ENCODE measurements around the gene NECTIN3. TPM values are rescaled to one million over a fixed set of nuclear protein-coding genes. Genes with fewer than 3 reads are reported as not detected.

The NECTIN3 gene
- polyA plus RNA-seq (2013, experiment 1 of 2), result 35.6 TPM
- 30.2 TPM for polyA plus RNA-seq (2013, experiment 2 of 2)

DNA sequence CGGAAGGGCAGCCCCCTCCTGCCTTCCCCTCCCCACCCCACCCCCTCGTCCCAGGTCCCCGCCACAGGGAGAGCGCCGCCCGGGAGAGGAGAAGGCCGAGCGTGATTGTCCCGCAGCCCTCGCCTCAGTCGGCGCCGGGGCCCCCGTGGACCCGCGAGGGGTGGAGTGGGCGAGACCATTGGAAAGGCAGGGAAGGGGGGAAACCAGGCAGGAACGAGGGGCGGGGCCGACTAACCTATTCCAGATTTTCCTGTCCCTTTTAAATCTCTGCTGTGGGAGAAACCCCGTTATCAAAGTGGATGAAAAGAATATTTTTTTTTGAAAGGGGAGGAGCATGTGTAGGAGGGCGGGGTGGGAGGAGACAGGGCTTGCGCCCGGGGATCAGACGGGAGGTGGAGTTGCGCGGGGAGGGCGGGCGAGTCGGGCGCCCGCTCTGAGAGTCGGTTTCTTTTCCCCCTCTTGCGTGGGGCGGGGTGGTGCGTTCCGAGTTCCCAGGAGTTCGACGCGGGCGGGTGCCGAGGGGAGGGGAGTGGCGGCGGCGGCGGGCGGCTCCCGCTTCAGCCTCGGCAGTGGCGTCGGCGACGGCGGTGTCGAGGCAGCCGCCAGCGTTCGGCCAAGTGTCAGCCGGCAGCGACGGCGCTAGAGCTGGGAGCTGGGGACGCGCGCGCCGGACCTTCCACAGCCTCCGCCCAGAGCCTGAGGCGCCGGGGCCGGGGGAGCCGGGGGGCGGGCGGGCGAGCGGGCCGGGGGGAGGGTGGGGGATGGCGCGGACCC, at the start of gene NECTIN3:
TSS of gene NECTIN3 (plus strand) at position 560 of the 774 bp plus-strand sequence. CDS start at position 762, 202 bp downstream.
- Histone ChIP-seq H3K4me1 (ENCODE audit: insufficient read depth, low read length) (peaks cover 38% of the 10 kb centered on the region), H3K9me3 (ENCODE audit: insufficient read depth, low read depth, low read length) (no peaks in the 10 kb centered on the region)
- WGBS, result under 1% methylated on average over 74 of the region's 79 CpGs

GRCh38 chr3:111027868-111028267, 43.7 kb upstream of the NECTIN3 start:
- Histone ChIP-seq H3K36me3 (ENCODE audit: insufficient read depth, low read length) (no peaks in the 10 kb centered on the region), H3K27me3 (ENCODE audit: insufficient read depth, low read length) (no peaks in the 10 kb centered on the region), H3K27ac (ENCODE audit: low read depth, low read length) (no peak overlapping the region), H3K4me1 (ENCODE audit: insufficient read depth, low read length) (no peaks in the 10 kb centered on the region), H3K9ac (ENCODE audit: low read depth, low read length) (no peak overlapping the region), H3K4me3 (ENCODE audit: low read length) (no peak overlapping the region), H3K9me3 (ENCODE audit: insufficient read depth, low read depth, low read length) (no peaks in the 10 kb centered on the region)
- WGBS, result 84% methylated on average over 1 of the region's 1 CpG

More for the DNA sequence above, at the start of gene NECTIN3:
- Histone ChIP-seq H3K36me3 (ENCODE audit: insufficient read depth, low read length) (no peaks in the 10 kb centered on the region), H3K9ac (ENCODE audit: low read depth, low read length) (peak within 1 kb of the TSS; percentile 86), H3K27ac (ENCODE audit: low read depth, low read length) (peak within 1 kb of the TSS; percentile 77), H3K4me3 (ENCODE audit: low read length) (peak within 1 kb of the TSS; percentile 81), H3K27me3 (ENCODE audit: insufficient read depth, low read length) (no peaks in the 10 kb centered on the region; the same call in 1 of the 2 replicates)

GRCh38 chr3:111031538-111031937, 40.1 kb upstream of the NECTIN3 start:
- no peaks in the 10 kb centered on the region for H3K36me3 ChIP-seq (ENCODE audit: insufficient read depth, low read length)
- WGBS, result 94% methylated on average over 2 of the region's 2 CpGs
- no peak overlapping the region for H3K9ac ChIP-seq (ENCODE audit: low read depth, low read length)
- no peak overlapping the region for H3K4me3 ChIP-seq (ENCODE audit: low read length)
- H3K4me1 ChIP-seq (ENCODE audit: insufficient read depth, low read length), result no peaks in the 10 kb centered on the region
- no peaks in the 10 kb centered on the region for H3K27me3 ChIP-seq (ENCODE audit: insufficient read depth, low read length)
- H3K27ac ChIP-seq (ENCODE audit: low read depth, low read length), result no peak overlapping the region
- H3K9me3 ChIP-seq (ENCODE audit: insufficient read depth, low read depth, low read length), result no peaks in the 10 kb centered on the region

- H3K36me3 ChIP-seq (ENCODE audit: insufficient read depth, low read length), result no peaks in the 10 kb centered on the region
- H3K4me1 ChIP-seq (ENCODE audit: insufficient read depth, low read length), result no peaks in the 10 kb centered on the region
- H3K27ac ChIP-seq (ENCODE audit: low read depth, low read length), result no peak overlapping the region
- 97% methylated on average over 2 of the region's 3 CpGs for WGBS
- H3K9ac ChIP-seq (ENCODE audit: low read depth, low read length), result no peak overlapping the region
- no peaks in the 10 kb centered on the region for H3K27me3 ChIP-seq (ENCODE audit: insufficient read depth, low read length)
- H3K4me3 ChIP-seq (ENCODE audit: low read length), result no peak overlapping the region
- H3K9me3 ChIP-seq (ENCODE audit: insufficient read depth, low read depth, low read length), result no peaks in the 10 kb centered on the region
Measured at GRCh38 chr3:111032677-111033076, 38.9 kb upstream of the NECTIN3 start.

GRCh38 chr3:111033470-111034050, 38.1 kb upstream of the NECTIN3 start:
- Histone ChIP-seq H3K9ac (ENCODE audit: low read depth, low read length) (no peak overlapping the region), H3K36me3 (ENCODE audit: insufficient read depth, low read length) (no peaks in the 10 kb centered on the region), H3K27ac (ENCODE audit: low read depth, low read length) (no peak overlapping the region), H3K27me3 (ENCODE audit: insufficient read depth, low read length) (no peaks in the 10 kb centered on the region), H3K4me1 (ENCODE audit: insufficient read depth, low read length) (no peaks in the 10 kb centered on the region), H3K4me3 (ENCODE audit: low read length) (no peak overlapping the region), H3K9me3 (ENCODE audit: insufficient read depth, low read depth, low read length) (no peaks in the 10 kb centered on the region)
- WGBS, result 100% methylated on average over 1 of the region's 1 CpG

DNA sequence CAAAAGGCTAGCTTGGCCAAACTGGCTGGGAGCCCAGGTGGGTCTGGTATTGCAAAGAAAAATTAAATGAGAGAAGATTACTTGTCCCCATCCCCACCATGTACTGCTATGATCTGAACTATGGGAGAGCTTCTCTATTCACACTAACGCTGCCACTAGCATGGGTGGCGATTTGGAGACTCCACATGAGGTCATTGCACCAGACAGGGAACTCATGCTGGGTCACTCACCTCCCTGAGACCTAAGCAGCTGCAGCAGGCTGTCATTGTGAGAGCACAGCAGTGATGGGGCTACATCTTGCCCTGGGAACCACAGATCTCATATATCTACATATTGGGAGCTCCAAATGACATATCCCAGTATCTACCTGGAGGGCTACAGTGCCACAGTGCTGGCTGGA, 36.3 kb upstream of the NECTIN3 start:
- Histone ChIP-seq H3K27ac (ENCODE audit: low read depth, low read length) (no peak overlapping the region), H3K4me3 (ENCODE audit: low read length) (no peak overlapping the region), H3K9me3 (ENCODE audit: insufficient read depth, low read depth, low read length) (peaks cover 10% of the 10 kb centered on the region; the same call in 1 of the 2 replicates), H3K27me3 (ENCODE audit: insufficient read depth, low read length) (no peaks in the 10 kb centered on the region), H3K4me1 (ENCODE audit: insufficient read depth, low read length) (no peaks in the 10 kb centered on the region), H3K9ac (ENCODE audit: low read depth, low read length) (no peak overlapping the region), H3K36me3 (ENCODE audit: insufficient read depth, low read length) (no peaks in the 10 kb centered on the region)
- WGBS, result 77% methylated on average over 2 of the region's 2 CpGs

- Histone ChIP-seq H3K36me3 (ENCODE audit: insufficient read depth, low read length) (no peaks in the 10 kb centered on the region), H3K9me3 (ENCODE audit: insufficient read depth, low read depth, low read length) (peaks cover 15% of the 10 kb centered on the region; the same call in 1 of the 2 replicates), H3K9ac (ENCODE audit: low read depth, low read length) (no peak overlapping the region), H3K4me3 (ENCODE audit: low read length) (no peak overlapping the region), H3K27ac (ENCODE audit: low read depth, low read length) (no peak overlapping the region), H3K27me3 (ENCODE audit: insufficient read depth, low read length) (no peaks in the 10 kb centered on the region), H3K4me1 (ENCODE audit: insufficient read depth, low read length) (no peaks in the 10 kb centered on the region)
- WGBS, result 95% methylated on average over 2 of the region's 2 CpGs
Measured at GRCh38 chr3:111035902-111036301, 35.7 kb upstream of the NECTIN3 start.

- no peaks in the 10 kb centered on the region for H3K36me3 ChIP-seq (ENCODE audit: insufficient read depth, low read length)
- H3K9ac ChIP-seq (ENCODE audit: low read depth, low read length), result no peak overlapping the region
- H3K27me3 ChIP-seq (ENCODE audit: insufficient read depth, low read length), result no peaks in the 10 kb centered on the region
- no peak overlapping the region for H3K4me3 ChIP-seq (ENCODE audit: low read length)
- WGBS, result 95% methylated on average over 2 of the region's 2 CpGs
- peaks cover 24% of the 10 kb centered on the region for H3K9me3 ChIP-seq (ENCODE audit: insufficient read depth, low read depth, low read length)
- H3K27ac ChIP-seq (ENCODE audit: low read depth, low read length), result no peak overlapping the region
- no peaks in the 10 kb centered on the region for H3K4me1 ChIP-seq (ENCODE audit: insufficient read depth, low read length)
Measured at GRCh38 chr3:111040959-111041358, 30.7 kb upstream of the NECTIN3 start.

GRCh38 chr3:111045564-111045963, 26.1 kb upstream of the NECTIN3 start:
- 84% methylated on average over 6 of the region's 6 CpGs for WGBS
- Histone ChIP-seq H3K4me3 (ENCODE audit: low read length) (no peak overlapping the region), H3K27ac (ENCODE audit: low read depth, low read length) (no peak overlapping the region; the same call in 1 of the 2 replicates), H3K36me3 (ENCODE audit: insufficient read depth, low read length) (no peaks in the 10 kb centered on the region), H3K9ac (ENCODE audit: low read depth, low read length) (no peak overlapping the region), H3K27me3 (ENCODE audit: insufficient read depth, low read length) (no peaks in the 10 kb centered on the region), H3K4me1 (ENCODE audit: insufficient read depth, low read length) (peaks cover 34% of the 10 kb centered on the region), H3K9me3 (ENCODE audit: insufficient read depth, low read depth, low read length) (peaks cover 12% of the 10 kb centered on the region)

- peak overlapping the region; percentile 92 for H3K27ac ChIP-seq (ENCODE audit: low read depth, low read length)
- peaks cover 34% of the 10 kb centered on the region for H3K4me1 ChIP-seq (ENCODE audit: insufficient read depth, low read length)
- peak overlapping the region; percentile 37; the same call in 1 of the 2 replicates for H3K9ac ChIP-seq (ENCODE audit: low read depth, low read length)
- H3K9me3 ChIP-seq (ENCODE audit: insufficient read depth, low read depth, low read length), result no peaks in the 10 kb centered on the region; the same call in 1 of the 2 replicates
- H3K36me3 ChIP-seq (ENCODE audit: insufficient read depth, low read length), result no peaks in the 10 kb centered on the region
- H3K4me3 ChIP-seq (ENCODE audit: low read length), result no peak overlapping the region
- H3K27me3 ChIP-seq (ENCODE audit: insufficient read depth, low read length), result no peaks in the 10 kb centered on the region
Measured at GRCh38 chr3:111047042-111047441, 24.6 kb upstream of the NECTIN3 start.

- no peak overlapping the region for H3K4me3 ChIP-seq (ENCODE audit: low read length)
- H3K9me3 ChIP-seq (ENCODE audit: insufficient read depth, low read depth, low read length), result no peaks in the 10 kb centered on the region
- peak overlapping the region; percentile 92 for H3K27ac ChIP-seq (ENCODE audit: low read depth, low read length)
- 87% methylated on average over 1 of the region's 1 CpG for WGBS
- H3K4me1 ChIP-seq (ENCODE audit: insufficient read depth, low read length), result peaks cover 34% of the 10 kb centered on the region
- no peaks in the 10 kb centered on the region for H3K27me3 ChIP-seq (ENCODE audit: insufficient read depth, low read length)
- H3K36me3 ChIP-seq (ENCODE audit: insufficient read depth, low read length), result no peaks in the 10 kb centered on the region
- H3K9ac ChIP-seq (ENCODE audit: low read depth, low read length), result peak overlapping the region; percentile 37; the same call in 1 of the 2 replicates
Measured at GRCh38 chr3:111047812-111048435, 23.7 kb upstream of the NECTIN3 start.

Measured in HUES64 (cell line).